ENCODE measurements around the gene CCT7. TPM values are rescaled to one million over a fixed set of nuclear protein-coding genes. Genes with fewer than 3 reads are reported as not detected.
A peak's percentile ranks its signal among the peaks of the same experiment; 100 is the strongest.
"Not testable (repeated sequence)": the region's sequence is repeated elsewhere in the genome, so short reads cannot be mapped to it uniquely, and the experiment has no call there.

Gene CCT7
- polyA plus RNA-seq (2013, experiment 1 of 2; ENCODE audit: insufficient read length): 262 TPM
- polyA plus RNA-seq (2013, experiment 2 of 2; ENCODE audit: insufficient read length): 247 TPM

DNA sequence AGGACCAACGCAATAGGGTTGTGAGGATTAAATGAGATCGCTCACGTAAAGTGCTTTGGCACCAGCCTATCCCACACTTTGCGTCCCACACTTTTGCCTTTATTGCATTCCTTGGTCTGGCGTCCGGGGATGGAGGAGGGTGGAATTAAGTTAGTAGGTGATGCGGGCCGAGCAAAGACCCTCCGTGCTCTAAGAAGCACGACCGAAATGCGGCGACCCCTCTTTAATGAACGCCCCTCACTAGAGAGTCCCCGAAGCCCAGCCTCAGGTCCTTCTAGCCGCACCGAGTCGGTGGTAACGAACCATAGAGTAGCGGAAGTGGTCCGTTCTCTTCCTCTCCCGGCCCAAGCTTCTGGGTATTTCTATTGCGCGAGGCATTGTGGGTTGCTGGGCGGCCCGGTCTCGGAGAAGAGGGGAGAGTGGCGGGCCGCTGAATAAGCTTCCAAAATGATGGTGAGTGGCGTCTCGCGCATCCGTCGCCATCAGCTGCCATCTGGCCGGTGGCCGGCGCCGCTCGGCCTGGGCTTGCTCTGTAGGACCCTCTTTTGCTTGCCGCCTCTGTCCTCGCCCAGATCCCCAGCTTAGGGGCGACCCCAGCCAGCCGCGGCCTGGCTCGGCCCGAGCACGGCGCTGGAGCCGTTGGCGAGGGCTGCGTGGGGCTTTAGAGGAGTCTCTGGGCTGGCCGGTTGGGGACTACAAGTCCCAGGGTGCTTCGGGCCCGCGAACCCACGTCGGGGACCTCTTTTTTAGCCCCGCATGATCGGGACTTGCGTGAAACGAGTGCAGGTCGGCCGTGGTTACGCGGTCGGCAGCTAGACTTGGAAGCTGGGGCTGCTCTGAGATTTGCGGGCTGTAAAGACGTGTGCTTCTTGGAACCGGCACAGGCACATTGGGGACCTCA is at the start of gene CCT7:
Gene CCT7 (plus strand): TSS at position 377 of the 901 bp plus-strand sequence. CDS start 71 bp downstream, at position 448.
- peak; percentile 92 for DNase-seq

DNA sequence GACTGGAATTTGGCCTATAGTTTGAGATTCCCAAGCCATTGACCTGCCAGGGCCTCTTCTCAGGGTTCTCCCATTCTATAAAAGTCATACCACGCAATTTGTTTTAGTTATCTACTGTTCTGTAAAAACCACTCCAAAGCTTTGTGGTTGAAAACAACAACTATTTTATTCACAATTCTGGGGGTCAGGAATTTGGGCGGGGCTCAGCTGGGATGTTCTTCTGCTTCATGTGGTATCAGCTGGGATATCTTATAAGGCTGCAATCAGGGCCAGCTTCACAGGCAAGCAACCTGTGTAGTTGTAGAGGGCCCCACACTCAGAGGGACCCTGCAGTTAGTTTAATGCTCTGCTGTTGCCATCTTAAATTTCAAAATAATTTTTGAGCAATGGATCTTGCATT is 48.1 kb upstream of the CCT7 start:
- no peak for DNase-seq

DNA sequence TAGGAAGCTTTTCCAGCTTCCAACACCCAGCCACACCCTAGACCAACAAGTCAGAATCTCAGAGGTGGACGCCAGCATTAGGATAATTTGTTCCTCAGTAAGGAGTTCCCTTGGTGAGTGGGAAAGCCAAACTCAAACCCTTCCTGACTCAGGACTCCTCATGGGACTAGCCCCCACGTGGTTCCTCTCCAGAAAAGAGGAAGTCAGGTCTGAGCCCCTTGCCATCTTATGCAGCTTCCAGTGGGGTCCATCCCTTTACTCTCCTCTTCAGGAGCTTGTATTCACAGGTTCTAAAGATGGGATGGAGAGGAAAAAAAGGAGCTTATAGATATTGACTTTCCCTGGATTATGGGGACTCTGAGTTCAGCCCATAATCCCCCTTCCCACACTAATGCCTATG is 46.6 kb upstream of the CCT7 start:
- DNase-seq: no peak

DNA sequence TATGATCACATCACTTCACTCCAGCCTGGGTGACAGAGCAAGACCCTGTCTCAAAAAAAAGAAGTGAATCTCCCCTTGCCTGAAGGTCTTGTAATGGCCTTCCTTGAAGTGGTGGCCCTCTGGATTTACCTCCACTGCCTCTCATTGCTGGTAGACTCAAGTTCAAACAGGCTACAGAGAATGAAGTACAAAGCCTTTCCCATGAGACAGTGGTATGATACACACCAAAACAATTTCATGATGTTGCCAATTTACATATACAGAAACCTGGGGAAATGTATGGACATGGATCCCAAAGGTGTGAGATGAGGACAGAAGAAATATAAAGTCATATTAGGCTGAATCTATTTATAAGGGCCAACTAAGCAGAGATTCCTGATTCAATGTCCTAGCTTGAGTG is 36.5 kb upstream of the CCT7 start:
- no peak for DNase-seq

DNA sequence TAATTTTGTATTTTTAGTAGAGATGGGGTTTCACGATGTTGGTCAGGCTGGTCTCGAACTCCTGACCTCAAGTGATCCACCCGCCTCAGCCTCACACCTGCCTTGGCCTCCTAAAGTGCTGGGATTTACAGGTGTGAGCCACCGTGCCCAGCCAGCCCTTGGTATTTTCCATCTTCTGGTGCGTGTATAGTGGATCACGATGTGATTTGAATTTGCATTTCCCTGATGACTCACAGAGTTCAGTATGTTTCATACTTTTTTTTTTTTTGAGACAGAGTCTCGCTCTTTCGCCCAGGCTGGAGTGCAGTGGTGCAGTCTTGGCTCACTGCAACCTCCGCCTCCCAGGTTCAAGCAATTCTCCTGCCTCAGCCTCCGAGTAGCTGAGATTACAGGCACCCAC is 33.8 kb upstream of the CCT7 start:
- DNase-seq: not testable (repeated sequence)

DNA sequence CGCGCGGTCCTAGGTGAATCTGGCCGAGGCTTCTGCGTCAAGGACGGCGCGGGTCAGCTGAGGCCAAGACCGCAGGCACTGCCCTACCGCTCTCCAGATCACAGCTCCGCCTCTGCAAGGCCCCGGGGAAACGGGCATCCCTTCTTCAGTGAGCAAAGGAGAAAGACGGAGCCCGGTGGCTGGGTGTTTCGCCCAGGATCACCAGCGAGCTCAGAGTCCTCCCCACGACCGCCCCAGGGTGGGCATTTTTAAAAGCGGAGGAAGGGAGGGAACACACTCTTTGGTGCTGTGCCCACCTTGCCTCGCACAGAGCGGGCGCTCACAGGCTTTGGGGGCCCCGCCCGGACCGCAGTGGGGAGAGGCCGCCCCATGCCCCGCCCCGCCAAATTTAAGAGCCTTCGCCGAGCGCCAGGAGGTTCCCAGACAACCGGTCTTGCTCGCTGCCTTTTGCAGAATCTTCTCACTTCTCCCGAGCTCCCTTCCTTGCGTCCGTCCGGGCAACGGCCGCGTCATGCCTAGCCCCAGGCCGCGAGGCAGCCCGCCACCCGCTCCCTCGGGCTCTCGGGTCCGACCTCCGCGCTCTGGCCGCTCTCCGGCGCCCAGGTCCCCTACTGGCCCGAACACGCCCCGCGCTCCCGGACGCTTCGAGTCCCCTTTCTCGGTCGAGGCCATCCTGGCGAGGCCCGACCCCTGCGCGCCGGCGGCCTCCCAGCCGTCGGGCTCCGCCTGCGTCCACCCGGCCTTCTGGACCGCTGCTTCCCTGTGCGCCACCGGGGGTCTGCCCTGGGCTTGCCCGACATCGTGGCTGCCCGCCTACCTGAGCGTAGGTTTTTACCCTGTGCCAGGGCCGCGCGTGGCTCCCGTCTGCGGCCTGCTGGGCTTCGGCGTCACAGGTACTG is 31.7 kb upstream of the CCT7 start, which contains the start of gene NOTO:
Gene NOTO (plus strand): TSS at position 419 of the 899 bp plus-strand sequence. CDS start 93 bp downstream, at position 512.
- DNase-seq: no peak

DNA sequence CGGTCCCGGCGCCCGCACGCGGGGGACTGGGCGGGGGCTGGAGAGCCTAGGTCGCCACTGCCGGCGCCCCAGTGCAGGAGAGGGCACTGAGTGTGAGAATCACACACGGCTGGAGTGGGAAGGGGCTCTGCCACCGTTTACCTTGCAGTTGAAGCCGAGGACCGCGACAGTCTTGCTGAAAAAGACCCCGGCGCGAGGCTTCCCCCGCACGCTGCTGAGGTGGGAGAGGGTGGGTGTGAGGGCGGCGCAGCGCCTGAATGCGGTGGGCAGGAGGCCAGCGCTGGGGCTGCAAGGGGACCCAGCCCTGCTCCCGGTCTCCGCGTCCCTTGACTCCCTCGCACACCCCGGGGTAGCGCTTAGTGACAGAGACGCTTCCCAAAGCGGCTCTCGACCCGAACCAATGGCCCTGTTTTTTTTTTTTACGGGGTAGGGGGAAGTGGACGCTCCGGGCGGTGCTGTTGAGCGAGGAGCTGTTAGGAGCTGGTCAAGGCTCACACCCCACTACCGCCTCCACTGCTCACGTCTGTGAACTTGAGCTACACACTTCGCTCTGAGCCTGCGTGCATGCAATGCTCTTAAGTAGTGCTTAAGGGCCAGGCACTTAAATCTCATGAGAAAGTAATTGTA is 30.9 kb upstream of the CCT7 start:
- no peak for DNase-seq

DNA sequence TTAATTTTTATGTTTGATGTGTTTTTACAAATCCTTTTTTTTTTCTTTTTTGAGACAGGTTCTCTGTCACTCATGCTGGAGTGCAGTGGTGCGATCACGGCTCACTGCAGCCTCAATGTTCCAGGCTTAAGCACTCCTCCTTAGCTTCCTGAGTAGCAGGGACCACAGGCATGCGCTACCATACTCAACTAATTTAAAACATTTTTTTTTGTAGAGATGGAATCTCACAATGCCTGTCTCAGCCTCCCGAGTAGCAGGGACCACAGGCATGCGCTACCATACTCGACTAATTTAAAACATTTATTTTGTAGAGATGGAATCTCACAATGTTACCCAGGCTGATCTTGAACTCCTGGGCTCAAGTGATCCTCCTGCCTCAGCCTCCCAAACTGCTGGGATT is 28.5 kb upstream of the CCT7 start:
- peak; percentile 86 for DNase-seq

DNA sequence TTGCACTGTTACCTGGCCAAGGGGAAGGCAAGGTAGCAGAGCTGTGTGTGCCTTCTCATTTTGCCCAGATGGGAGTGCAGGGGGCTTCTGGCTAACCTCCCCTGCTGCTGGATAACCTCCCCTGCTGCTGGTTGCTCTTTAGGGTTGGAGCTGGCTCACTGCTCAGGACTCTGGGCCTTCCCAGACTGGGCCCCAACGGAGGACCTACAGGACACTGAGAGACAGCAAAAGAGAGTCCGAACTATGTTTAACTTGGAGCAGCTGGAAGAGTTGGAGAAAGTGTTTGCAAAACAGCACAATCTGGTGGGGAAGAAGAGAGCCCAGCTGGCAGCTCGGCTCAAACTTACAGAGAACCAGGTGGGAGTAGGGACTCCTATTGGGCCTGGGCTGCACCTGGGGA is 25.9 kb upstream of the CCT7 start:
- DNase-seq: no peak

DNA sequence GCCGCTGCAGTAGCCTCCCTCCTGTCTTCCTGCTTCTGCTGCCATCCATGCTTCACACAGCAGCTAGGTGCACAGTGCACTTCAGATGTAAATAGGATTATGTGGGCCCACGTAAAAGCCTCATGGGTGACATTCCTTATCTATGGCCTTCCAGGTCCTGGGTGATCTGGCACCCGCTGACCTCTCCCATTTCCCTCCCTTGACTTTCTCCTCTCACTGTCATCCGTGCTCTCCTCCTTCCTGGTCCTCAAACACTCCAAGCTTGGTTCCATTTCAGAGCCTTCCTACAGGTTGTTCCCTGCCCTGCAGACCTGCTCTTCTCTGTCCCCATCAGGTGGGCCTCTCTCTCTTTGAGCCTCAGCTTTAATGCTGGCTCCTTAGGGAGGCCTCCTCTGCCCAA is 24.1 kb upstream of the CCT7 start:
- no peak for DNase-seq

DNA sequence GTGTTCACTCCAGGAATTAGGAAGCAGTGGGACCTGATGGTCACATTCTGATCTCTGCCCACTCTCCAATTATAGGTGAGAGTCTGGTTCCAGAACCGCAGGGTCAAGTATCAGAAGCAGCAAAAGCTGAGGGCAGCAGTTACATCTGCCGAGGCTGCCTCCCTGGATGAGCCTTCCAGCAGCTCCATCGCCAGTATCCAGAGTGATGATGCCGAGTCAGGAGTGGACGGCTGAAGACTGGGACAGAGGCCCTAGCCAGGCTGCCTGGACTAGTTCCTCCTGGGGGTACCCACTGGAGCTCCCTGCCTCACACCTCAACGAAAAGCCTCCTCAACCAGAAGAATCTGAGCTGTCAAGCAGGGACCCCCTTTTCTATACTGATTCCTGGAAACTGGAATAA is 23.4 kb upstream of the CCT7 start:
- DNase-seq: no peak

DNA sequence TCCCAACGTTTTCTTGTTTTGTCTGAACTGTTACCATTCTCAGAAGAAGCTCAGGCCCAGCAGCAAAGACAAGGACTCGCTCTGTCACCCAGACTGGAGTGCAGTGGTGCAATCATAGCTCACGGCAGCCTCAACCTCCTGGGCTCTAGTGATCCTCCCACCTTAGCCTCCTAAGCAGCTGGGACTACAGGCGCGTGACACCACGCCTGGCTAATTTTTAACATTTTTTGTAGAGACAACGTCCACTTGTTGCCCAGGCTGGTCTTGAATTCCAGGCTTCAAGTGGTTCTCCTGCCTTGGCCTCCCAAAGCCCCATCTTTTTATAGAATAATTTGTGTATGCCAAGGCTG is 22.0 kb upstream of the CCT7 start:
- no peak for DNase-seq

DNA sequence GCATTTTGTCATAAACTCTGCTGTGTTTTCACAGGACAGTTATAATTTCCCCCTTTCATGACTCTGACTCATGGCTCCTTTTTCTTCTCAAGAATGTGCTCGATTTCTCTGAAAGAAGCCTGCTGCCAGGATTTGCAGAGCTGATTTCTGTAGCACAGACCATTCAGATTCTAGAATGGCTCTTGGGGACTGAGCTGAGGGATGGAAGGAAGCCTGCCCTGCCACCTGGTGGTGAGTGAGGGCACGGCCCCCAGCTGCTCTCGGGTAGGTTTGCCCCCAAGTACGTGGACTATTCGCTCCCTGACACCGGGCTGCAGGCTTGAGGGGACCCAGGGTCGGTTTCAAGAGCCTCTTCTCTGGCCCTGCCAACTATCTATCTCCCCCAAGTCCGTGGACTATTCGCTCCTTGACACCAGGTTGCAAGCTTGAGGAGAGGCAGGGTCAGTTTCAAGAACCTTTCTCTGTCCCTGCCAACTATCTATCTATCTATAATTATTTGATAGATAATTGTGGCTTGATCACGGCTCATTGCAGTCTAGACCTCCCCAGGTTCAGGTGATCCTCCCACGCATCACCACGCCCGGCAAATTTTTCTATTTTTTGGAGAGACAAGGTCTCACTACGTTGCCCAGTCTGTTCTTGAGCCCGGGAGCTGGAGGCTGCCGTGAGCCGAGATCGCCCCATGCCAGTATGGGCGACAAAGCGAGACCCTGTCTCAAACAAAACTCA is 21.5 kb upstream of the CCT7 start:
- DNase-seq: peak; percentile 87

DNA sequence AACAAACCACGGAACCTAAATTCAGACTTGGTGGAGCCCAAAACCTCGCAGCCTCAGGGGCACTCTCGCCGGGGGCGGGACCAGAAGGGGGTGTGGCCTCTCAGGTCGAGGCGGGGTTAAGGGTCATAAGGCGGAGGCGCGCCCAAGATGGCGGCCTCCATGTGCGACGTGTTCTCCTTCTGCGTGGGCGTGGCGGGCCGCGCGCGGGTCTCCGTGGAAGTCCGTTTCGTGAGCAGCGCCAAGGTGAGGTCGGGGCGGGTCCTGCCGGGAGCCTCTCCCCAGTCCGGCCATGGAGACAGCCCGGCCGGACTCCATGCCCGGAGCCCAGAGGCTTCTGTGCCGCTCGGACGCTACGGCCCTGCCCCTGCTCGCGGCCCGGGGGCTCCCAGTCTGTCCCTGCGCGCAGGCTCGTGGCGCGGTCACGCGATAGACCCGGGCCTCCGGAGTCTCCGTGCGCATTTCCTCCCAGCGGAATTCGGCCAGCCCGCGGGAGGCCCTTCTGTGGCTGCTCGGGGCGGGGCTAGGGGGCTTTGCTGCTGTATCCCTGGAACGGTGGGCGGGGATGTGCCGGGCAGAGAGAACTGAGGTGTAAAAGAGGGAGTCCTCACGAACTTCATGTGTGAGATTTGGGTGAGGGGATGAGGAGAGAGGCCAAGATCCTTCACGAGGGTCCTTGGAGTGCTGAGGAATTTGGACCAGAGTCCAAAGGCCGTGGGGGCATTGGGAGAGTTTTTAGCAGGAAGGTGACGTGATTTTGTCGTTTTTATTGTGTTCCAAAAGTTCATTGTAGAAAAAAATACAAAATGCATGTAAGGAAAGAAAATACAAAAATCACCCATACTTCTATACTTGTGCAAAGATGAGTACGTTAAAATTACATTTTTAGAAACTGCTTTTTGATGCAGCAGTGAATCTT is 19.7 kb upstream of the CCT7 start, which contains the start of gene SMYD5:
Gene SMYD5 (plus strand): TSS at position 126 of the 916 bp plus-strand sequence. CDS start 22 bp downstream, at position 148.
- peak; percentile 79 for DNase-seq

DNA sequence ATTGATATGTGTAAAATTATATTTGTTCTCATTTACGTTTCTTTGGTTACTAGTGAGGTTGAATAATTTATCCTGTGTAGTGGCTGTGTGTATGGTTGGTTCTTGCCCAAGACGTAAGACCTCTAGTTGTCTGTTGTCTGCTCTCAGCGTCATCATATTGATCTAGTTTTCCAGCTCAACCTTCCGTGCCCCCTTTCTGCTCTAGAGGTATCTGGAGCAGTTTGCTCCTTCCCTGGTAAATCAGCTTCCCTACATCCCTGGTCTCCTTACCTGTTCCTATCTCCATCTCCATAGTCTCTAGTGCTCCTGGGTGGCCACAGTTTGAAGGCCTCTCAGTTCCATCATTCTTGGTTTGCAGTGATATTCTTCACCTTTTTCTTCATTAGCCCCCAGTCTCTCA is 18.9 kb upstream of the CCT7 start:
- no peak for DNase-seq

DNA sequence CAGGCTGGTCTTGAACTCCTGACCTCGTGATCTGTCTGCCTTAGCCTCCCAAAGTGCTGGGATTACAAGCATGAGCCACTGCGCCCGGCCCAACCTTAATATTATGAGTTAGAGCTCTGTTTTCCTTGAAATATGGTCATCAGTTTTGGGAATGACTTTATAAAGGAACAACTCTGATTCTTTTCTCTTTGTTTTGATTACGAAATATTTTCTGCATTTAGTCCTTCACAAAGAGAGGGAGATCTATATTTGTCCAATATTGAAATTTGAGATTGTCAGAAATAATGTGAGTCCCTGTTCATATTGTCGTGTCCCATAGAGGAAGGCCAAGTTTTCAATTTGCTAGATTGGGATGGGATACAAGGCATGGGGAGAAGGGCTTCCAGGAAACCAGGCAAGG is 16.9 kb upstream of the CCT7 start:
- no peak for DNase-seq

DNA sequence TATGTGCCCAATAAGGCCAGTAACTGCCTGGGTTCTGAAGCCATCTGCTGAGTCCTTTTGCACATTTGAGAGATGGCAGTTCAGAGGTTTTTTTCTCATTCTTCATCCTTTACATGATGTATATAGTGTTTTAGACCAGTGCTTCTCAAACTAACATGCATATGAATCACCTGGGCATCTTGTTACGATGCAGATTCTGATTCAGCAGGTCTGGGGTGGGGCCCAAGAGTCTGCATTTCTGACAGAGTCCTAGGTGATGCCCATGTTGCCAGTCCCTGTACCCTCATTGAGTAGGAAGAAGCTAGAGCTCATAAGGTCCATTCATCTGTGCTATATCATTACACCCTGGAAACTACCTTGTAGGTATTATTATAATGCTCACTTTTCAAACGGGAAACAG is 16.3 kb upstream of the CCT7 start:
- no peak for DNase-seq

DNA sequence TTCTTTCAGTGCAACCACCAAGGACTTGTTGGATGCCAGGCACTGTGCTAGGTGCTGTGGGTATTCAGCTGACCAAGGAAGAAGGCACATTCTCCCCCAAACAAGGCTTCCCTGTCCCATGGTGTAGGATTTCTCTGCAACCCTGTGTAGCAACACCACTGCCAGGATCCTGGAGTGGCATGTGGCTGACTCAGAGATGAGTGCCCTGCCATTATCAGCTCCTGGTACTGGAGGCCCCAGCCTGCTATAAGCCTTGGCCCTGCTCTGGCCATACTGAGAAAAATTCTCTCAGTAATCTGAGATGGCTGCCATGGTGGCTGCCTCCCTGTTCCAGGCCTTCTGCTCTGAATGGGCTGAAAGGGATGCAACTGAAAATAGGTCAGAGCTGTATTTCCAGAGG is 15.8 kb upstream of the CCT7 start:
- DNase-seq: no peak

DNA sequence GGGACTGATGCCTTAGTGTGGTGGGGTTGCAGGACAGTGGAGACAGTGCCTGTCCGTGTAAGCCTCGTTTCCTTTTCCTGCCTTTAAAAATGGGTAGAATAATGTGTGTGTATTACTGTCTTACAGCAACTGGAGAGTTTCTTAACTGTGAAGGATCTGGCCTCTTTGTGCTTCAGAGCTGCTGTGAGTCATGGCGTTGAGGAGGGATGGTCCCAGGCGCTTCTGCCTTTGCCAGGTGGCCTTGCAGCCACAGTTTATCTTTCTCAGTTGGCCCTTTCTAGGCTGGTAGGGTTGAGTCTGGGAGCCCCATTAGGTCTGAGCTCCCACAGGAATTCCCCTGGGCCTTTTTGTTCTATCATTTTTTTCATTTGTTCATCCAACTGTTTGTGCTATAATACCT is 10.3 kb upstream of the CCT7 start:
- DNase-seq: no peak

DNA sequence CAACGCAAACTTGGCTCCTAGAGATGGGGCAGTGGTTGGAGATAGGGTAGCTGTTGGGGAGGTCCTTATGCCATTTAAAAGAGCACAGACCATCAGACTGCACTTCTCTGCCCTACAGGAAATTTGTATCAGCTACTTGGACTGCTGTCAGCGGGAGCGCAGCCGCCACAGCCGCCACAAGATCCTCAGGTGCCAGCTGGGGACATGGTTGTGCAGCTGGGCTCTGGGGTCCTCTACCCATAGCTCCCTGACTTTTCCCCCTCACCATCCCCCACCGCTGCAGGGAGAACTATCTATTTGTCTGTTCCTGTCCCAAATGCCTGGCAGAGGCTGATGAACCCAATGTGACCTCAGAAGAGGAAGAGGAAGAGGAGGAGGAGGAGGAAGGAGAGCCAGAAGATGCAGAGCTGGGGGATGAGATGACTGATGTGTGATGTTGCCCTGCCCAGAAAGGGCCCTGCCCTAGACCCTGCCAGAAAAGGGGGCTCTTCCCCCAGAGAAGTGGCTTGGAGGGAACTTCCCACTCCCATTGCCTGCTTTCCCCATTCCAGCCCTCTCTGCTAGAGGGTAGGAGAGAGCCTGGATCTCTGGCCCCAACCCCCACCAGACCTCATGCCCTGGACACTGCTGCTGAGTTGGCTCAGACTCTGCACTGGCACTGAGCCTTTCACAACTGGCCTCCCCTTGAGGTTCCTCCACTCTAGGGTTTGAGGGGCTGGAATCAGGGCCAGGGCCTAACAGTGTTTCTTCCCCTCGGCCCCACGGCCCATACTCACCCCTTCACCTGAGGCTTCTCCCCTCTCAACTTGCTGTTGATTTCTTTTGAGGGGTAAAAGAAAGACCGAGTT is 8.4 kb upstream of the CCT7 start:
- DNase-seq: no peak

All from fibroblast of skin of scalp (primary cell).